Stimulated activated CD8-positive, alpha-beta memory T cell treated with anti-CD3 and anti-CD28 coated beads, Interleukin-12 subunit alpha, Interleukin-12 subunit beta, amount 100 ng/mL, for 4 hours (primary cell): ENCODE measurements around the gene FRMD8.

Source experiments
- DNase-seq: peaks from one replicate; pipeline ENCODE4 v3.0.0-alpha.2; 2020; ENCODE audit warnings: low read depth

FRMD8 gene

GRCh38 chr11:65454696-65455456 lies 68.4 kb downstream of the FRMD8 start:
- DNase-seq: peak; percentile 68

GRCh38 chr11:65456418-65456817 lies 70.0 kb downstream of the FRMD8 start:
- DNase-seq: no peak

GRCh38 chr11:65459552-65459951 lies 73.1 kb downstream of the FRMD8 start:
- no peak for DNase-seq
